Aorta (tissue), 5 donors: Measurements from ENCODE around the gene LITAF. TPM values are rescaled to one million over a fixed set of nuclear protein-coding genes. Genes with fewer than 3 reads are reported as not detected.
A peak's percentile ranks its signal among the peaks of the same experiment; 100 is the strongest.
"Not testable (repeated sequence)": the region's sequence is repeated elsewhere in the genome, so short reads cannot be mapped to it uniquely, and the experiment has no call there.

Experiments
- ATAC-seq: fragments of 200-7000 bp; cut with Tn5 transposase; one replicate; pipeline ENCODE4 v1.9.1; 2022; ENCODE audit warnings: moderate library complexity; ENCODE audit not compliant: low FRiP score
- DNase-seq, 2 donors: peaks; one replicate each; pipeline ENCODE4 v3.0.0-alpha.2; 2020
- H3K27ac ChIP-seq, 2 donors: one replicate each; pipeline ENCODE4 v1.5.1; 2013; ENCODE audit warnings: low read length in 2 of 2, mild to moderate bottlenecking in 2 of 2, moderate library complexity in 2 of 2, control low read depth in 1 of 2, inconsistent platforms in 1 of 2, low read depth in 1 of 2
- H3K27me3 ChIP-seq, 2 donors: one replicate each; pipeline ENCODE4 v1.6.1; 2013; ENCODE audit warnings: control low read depth in 1 of 2, low read length in 1 of 2, mild to moderate bottlenecking in 1 of 2, moderate library complexity in 1 of 2; ENCODE audit not compliant: insufficient read depth in 2 of 2, control insufficient read depth in 1 of 2
- H3K36me3 ChIP-seq, 2 donors: one replicate each; pipeline ENCODE4 v1.6.1; 2013; ENCODE audit warnings: control low read depth in 1 of 2, low read length in 1 of 2, mild to moderate bottlenecking in 1 of 2; ENCODE audit not compliant: insufficient read depth in 2 of 2, control insufficient read depth in 1 of 2
- H3K4me1 ChIP-seq, 2 donors: one replicate each; pipeline ENCODE4 v1.6.1; 2013; ENCODE audit warnings: low read length in 2 of 2, control low read depth in 1 of 2, mild to moderate bottlenecking in 1 of 2, moderate library complexity in 1 of 2; ENCODE audit not compliant: insufficient read depth in 2 of 2, control insufficient read depth in 1 of 2
- H3K4me3 ChIP-seq, 2 donors: one replicate each; pipeline ENCODE4 v1.5.1; 2013; ENCODE audit warnings: low read length in 2 of 2, control low read depth in 1 of 2, mild to moderate bottlenecking in 1 of 2
- H3K9me3 ChIP-seq: one replicate; pipeline ENCODE4 v1.6.1; 2013; ENCODE audit warnings: mild to moderate bottlenecking, low read length; ENCODE audit not compliant: control insufficient read depth
- WGBS, 2 donors: extraction: QIAGEN DNeasy Blood & Tissue Kit; methylation state at CpG; one replicate each; pipeline ENCODE4 v1.1.7; 2013; 5-methylcytosine and 5-hydroxymethylcytosine counted together
- intact Hi-C, 2 donors: fragments of 100-400 bp; cut with DNase I; formaldehyde crosslinking; loops; one replicate each; pipeline versions ENCODE4 v1.14.2 to v1.15.0; 2022
- polyA plus RNA-seq, 2 donors: library from polyadenylated mRNA; stranded (reverse); fragments of 200-250 nt; gene quantifications; one replicate each; pipeline ENCODE4 v1.2.3, GENCODE V29; 2013
- total RNA-seq, 2 donors: library from RNA; stranded (reverse); fragmentation: NEBNext Ultra II Directional; extraction: Animal tissue kit (Norgen Biotek cat#: 25700); gene quantifications; one replicate each; pipeline ENCODE4 v1.2.1, GENCODE V29; 2021
- donor health status: healthy with polysubstance abuse.
- donor health status: Bipolar disorder and iron deficiency.
- donor health status: DM: no; HTN: no; CAD: no.
- donor health status: DM: no; HTN: no; CAD: no.
- donor health status: DM: yes; HTN: yes; CAD: no.

LITAF gene
- total and polyA plus RNA-seq, 4 donors, result 83.1 to 157 (median 141) TPM

- ATAC-seq (no peak), DNase-seq (peak in 1 of 2 donors; percentile 66)
- Histone ChIP-seq H3K4me1 (no peaks in the 10 kb centered on the region), H3K4me3 (no peak overlapping the region), H3K9me3 (no peaks in the 10 kb centered on the region), H3K36me3 (no peaks in the 10 kb centered on the region), H3K27ac (no peak overlapping the region), H3K27me3 (no peaks in the 10 kb centered on the region)
- 92% methylated on average over 24 of the region's 24 CpGs for WGBS, 2 donors
- intact Hi-C loops, result no loop called here
These were observed 22.4 kb downstream of the LITAF start for GRCh38 chr16:11564046-11564926.

- DNase-seq (peak in 1 of 2 donors; percentile 19), ATAC-seq (no peak)
- Histone ChIP-seq H3K27ac (no peak overlapping the region), H3K4me3 (no peak overlapping the region), H3K9me3 (no peaks in the 10 kb centered on the region), H3K4me1 (no peaks in the 10 kb centered on the region), H3K36me3 (no peaks in the 10 kb centered on the region), H3K27me3 (no peaks in the 10 kb centered on the region)
- 68 to 71% methylated on average over 6 of the region's 6 CpGs for WGBS, 2 donors
- intact Hi-C loops, result no loop called here
These were observed 23.2 kb downstream of the LITAF start for GRCh38 chr16:11563493-11564040.

GRCh38 chr16:11562941-11563340 lies 23.8 kb downstream of the LITAF start:
- Histone ChIP-seq H3K9me3 (no peaks in the 10 kb centered on the region), H3K27me3 (no peaks in the 10 kb centered on the region), H3K27ac (no peak overlapping the region), H3K4me3 (no peak overlapping the region), H3K4me1 (no peaks in the 10 kb centered on the region), H3K36me3 (no peaks in the 10 kb centered on the region)
- no peak for ATAC-seq
- intact Hi-C loops, result no loop called here
- peak; percentile 21 to 44 for DNase-seq
- whole genome bisulfite sequencing, 2 donors, result 59 to 73% methylated on average over 10 of the region's 10 CpGs

GRCh38 chr16:11562411-11562810 lies 24.3 kb downstream of the LITAF start:
- H3K27ac ChIP-seq, result no peak overlapping the region
- H3K4me3 ChIP-seq, result no peak overlapping the region
- no peaks in the 10 kb centered on the region for H3K9me3 ChIP-seq
- no peaks in the 10 kb centered on the region for H3K27me3 ChIP-seq
- no peak for ATAC-seq
- no peaks in the 10 kb centered on the region for H3K36me3 ChIP-seq
- intact Hi-C loops, result no loop called here
- H3K4me1 ChIP-seq, result no peaks in the 10 kb centered on the region
- DNase-seq, result peak in 1 of 2 donors; percentile 19
- WGBS, 2 donors, result 66 to 76% methylated on average over 7 of the region's 7 CpGs

- no peaks in the 10 kb centered on the region for H3K4me1 ChIP-seq
- no peak for DNase-seq
- ATAC-seq, result no peak
These were observed 24.9 kb downstream of the LITAF start for GRCh38 chr16:11561856-11562255.

GRCh38 chr16:11561454-11561805 lies 25.3 kb downstream of the LITAF start:
- Histone ChIP-seq H3K36me3 (no peaks in the 10 kb centered on the region), H3K9me3 (no peaks in the 10 kb centered on the region), H3K27ac (no peak overlapping the region), H3K4me1 (no peaks in the 10 kb centered on the region), H3K4me3 (no peak overlapping the region), H3K27me3 (no peaks in the 10 kb centered on the region)
- WGBS, 2 donors, result 29 to 56% methylated on average over 4 of the region's 4 CpGs
- intact Hi-C loops, result no loop called here
- DNase-seq, result no peak
- ATAC-seq, result no peak

More at GRCh38 chr16:11561856-11562255, 24.9 kb downstream of the LITAF start:
- 94 to 99% methylated on average over 3 of the region's 3 CpGs for WGBS, 2 donors
- Histone ChIP-seq H3K36me3 (no peaks in the 10 kb centered on the region), H3K9me3 (no peaks in the 10 kb centered on the region), H3K27ac (no peak overlapping the region), H3K27me3 (no peaks in the 10 kb centered on the region), H3K4me3 (no peak overlapping the region)
- intact Hi-C loops, result no loop called here

GRCh38 chr16:11560701-11561453 lies 25.8 kb downstream of the LITAF start:
- no peak overlapping the region for H3K27ac ChIP-seq
- ATAC-seq, result peak; percentile 33
- DNase-seq, result peak in 1 of 2 donors; percentile 70
- H3K36me3 ChIP-seq, result peaks cover 2 to 3% of the 10 kb centered on the region in 2 donors
- no peak overlapping the region for H3K4me3 ChIP-seq
- no peaks in the 10 kb centered on the region for H3K4me1 ChIP-seq
- H3K9me3 ChIP-seq, result peaks cover 1% of the 10 kb centered on the region
- H3K27me3 ChIP-seq, result no peaks in the 10 kb centered on the region
- intact Hi-C loops, result no loop called here
- 52 to 64% methylated on average over 21 of the region's 21 CpGs for WGBS, 2 donors

GRCh38 chr16:11558308-11558823 lies 28.4 kb downstream of the LITAF start:
- H3K27me3 ChIP-seq, H3K9me3 ChIP-seq, H3K36me3 ChIP-seq, intact Hi-C loops, H3K4me3 ChIP-seq, H3K27ac ChIP-seq, ATAC-seq, DNase-seq, H3K4me1 ChIP-seq: not testable (repeated sequence)
- WGBS, 2 donors, result 86 to 91% methylated on average over 6 of the region's 6 CpGs
